SK-N-MC (cell line): ENCODE measurements around the gene TBX19.
"Not testable (repeated sequence)": the region's sequence is repeated elsewhere in the genome, so short reads cannot be mapped to it uniquely, and the experiment has no call there.

Experiments
- DNase-seq: peaks from one replicate; pipeline ENCODE4 v3.0.0-alpha.2; 2011; ENCODE audit warnings: low read depth, low spot score
- H3K27ac ChIP-seq: fragments of 200-600 bp; sonication (generic); 2 replicates; pipeline ENCODE4 v1.5.1; 2016; ENCODE audit warnings: mixed run types
- H3K36me3 ChIP-seq: fragments of 200-600 bp; sonication (generic); 2 replicates; pipeline ENCODE4 v1.6.1; 2017; ENCODE audit warnings: antibody characterized with exemption, low read length, mixed read lengths; ENCODE audit not compliant: insufficient read depth
- H3K4me3 ChIP-seq: fragments of 200-600 bp; sonication (generic); 2 replicates; pipeline ENCODE4 v1.5.1; 2016
- H3K9ac ChIP-seq: fragments of 200-600 bp; sonication (generic); 2 replicates; pipeline ENCODE4 v1.8.0; 2017; ENCODE audit warnings: mixed run types, mixed read lengths; ENCODE audit not compliant: insufficient read length
- H3K9me3 ChIP-seq: fragments of 200-600 bp; sonication (generic); 2 replicates; pipeline ENCODE4 v1.6.1; 2017; ENCODE audit warnings: low read depth, mild to moderate bottlenecking, antibody characterized with exemption, low read length, moderate library complexity, mixed read lengths
- EZH2 ChIP-seq: fragments of 200-600 bp; sonication (generic); IDR thresholded peaks from one replicate; pipeline ENCODE4 v1.6.1; 2017; ENCODE audit warnings: antibody characterized with exemption
- FOXP2 ChIP-seq: optimal IDR thresholded peaks from 2 replicates; pipeline ENCODE3; 2011; ENCODE audit warnings: mild to moderate bottlenecking, moderate library complexity; ENCODE audit not compliant: insufficient read depth; ENCODE audit errors: extremely low read length, control extremely low read depth
- POLR2AphosphoS5 ChIP-seq: IDR thresholded peaks from 2 replicates; pipeline ENCODE4 v1.6.1; 2012; ENCODE audit warnings: mild to moderate bottlenecking, low read depth, low read length, borderline replicate concordance

TBX19 gene

GRCh38 chr1:168348146-168348709 is 67.6 kb downstream of the TBX19 start:
- Histone ChIP-seq H3K9me3 (no peaks in the 10 kb centered on the region), H3K36me3 (no peaks in the 10 kb centered on the region), H3K4me3 (no peak overlapping the region), H3K9ac (no peak overlapping the region), H3K27ac (no peak overlapping the region)
- TF ChIP-seq POLR2AphosphoS5 = no peak
- no peak for TF ChIP-seq EZH2
- no peak for TF ChIP-seq FOXP2
- DNase-seq = no peak

- not testable (repeated sequence) for H3K36me3 ChIP-seq, H3K9me3 ChIP-seq, H3K4me3 ChIP-seq, H3K27ac ChIP-seq, DNase-seq, H3K9ac ChIP-seq
Observed at GRCh38 chr1:168354335-168355269, 73.9 kb downstream of the TBX19 start.

GRCh38 chr1:168360151-168361021 is 79.7 kb downstream of the TBX19 start:
- H3K36me3 ChIP-seq = no peaks in the 10 kb centered on the region
- H3K27ac ChIP-seq = no peak overlapping the region
- no peaks in the 10 kb centered on the region for H3K9me3 ChIP-seq
- TF ChIP-seq POLR2AphosphoS5 = no peak
- TF ChIP-seq FOXP2 = no peak
- no peak for TF ChIP-seq EZH2
- no peak overlapping the region for H3K9ac ChIP-seq
- no peak overlapping the region for H3K4me3 ChIP-seq
- no peak for DNase-seq

GRCh38 chr1:168361252-168361651 is 80.6 kb downstream of the TBX19 start:
- Histone ChIP-seq H3K9me3 (no peaks in the 10 kb centered on the region), H3K36me3 (no peaks in the 10 kb centered on the region), H3K4me3 (no peak overlapping the region), H3K27ac (no peak overlapping the region), H3K9ac (no peak overlapping the region)
- no peak for TF ChIP-seq EZH2
- no peak for TF ChIP-seq FOXP2
- TF ChIP-seq POLR2AphosphoS5 = no peak
- DNase-seq = no peak

DNA sequence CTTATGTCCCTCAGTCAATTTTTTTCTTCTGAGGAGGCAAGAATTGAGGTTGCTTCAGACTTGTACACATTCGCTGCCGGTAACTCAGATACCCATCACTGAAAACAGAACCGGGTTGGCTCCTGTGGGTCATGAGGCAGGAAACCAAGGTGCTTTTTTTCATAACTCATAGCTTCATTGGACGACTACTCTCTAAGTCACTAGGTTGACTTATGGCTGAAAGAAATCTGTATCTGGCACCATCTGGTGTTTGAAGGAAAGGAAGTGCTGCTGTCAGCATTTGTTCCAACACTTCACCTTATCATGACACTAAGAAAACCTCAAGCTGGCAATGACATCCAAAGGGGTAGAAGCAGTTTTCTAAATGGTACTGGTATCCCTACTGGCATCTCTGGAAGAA is 82.3 kb downstream of the TBX19 start:
- H3K4me3 ChIP-seq = no peak overlapping the region
- DNase-seq = no peak
- H3K9ac ChIP-seq = no peak overlapping the region
- no peaks in the 10 kb centered on the region for H3K36me3 ChIP-seq
- no peaks in the 10 kb centered on the region for H3K9me3 ChIP-seq
- TF ChIP-seq FOXP2 (no peak), EZH2 (no peak), POLR2AphosphoS5 (no peak)
- no peak overlapping the region for H3K27ac ChIP-seq
